ENCODE measurements around the gene LIPA.

Gene LIPA

GRCh38 chr10:89164080-89164479 lies 87.5 kb downstream of the LIPA start:
- no peak for DNase-seq
